HG03039 (cell line): ENCODE results near the gene SORCS3.
"Not testable (repeated sequence)": the region's sequence is repeated elsewhere in the genome, so short reads cannot be mapped to it uniquely, and the experiment has no call there.

Experiments used
- ATAC-seq: cut with Tn5 transposase; IDR thresholded peaks from one replicate; pipeline ENCODE4 v1.9.1; 2021; ENCODE audit warnings: mild to moderate bottlenecking, moderate library complexity; ENCODE audit not compliant: unreplicated experiment

Gene SORCS3

GRCh38 chr10:104689105-104689504 lies 48.0 kb downstream of the SORCS3 start:
- no peak for ATAC-seq

- ATAC-seq: no peak
Measured at GRCh38 chr10:104689547-104689946, 48.5 kb downstream of the SORCS3 start.

GRCh38 chr10:104690101-104690500 lies 49.0 kb downstream of the SORCS3 start:
- ATAC-seq: no peak

GRCh38 chr10:104690959-104691358 lies 49.9 kb downstream of the SORCS3 start:
- no peak for ATAC-seq

- ATAC-seq: no peak
Measured at GRCh38 chr10:104694074-104694473, 53.0 kb downstream of the SORCS3 start.

GRCh38 chr10:104703262-104703661 lies 62.2 kb downstream of the SORCS3 start:
- not testable (repeated sequence) for ATAC-seq

- ATAC-seq: no peak
Measured at GRCh38 chr10:104706886-104707285, 65.8 kb downstream of the SORCS3 start.

- no peak for ATAC-seq
Measured at GRCh38 chr10:104707602-104708459, 66.7 kb downstream of the SORCS3 start.

- no peak for ATAC-seq
Measured at GRCh38 chr10:104711302-104711721, 70.2 kb downstream of the SORCS3 start.

- ATAC-seq: not testable (repeated sequence)
Measured at GRCh38 chr10:104730593-104730992, 89.5 kb downstream of the SORCS3 start.

GRCh38 chr10:104731192-104731591 lies 90.1 kb downstream of the SORCS3 start:
- ATAC-seq: no peak

GRCh38 chr10:104732222-104732621 lies 91.1 kb downstream of the SORCS3 start:
- ATAC-seq: no peak

GRCh38 chr10:104734433-104734832 lies 93.3 kb downstream of the SORCS3 start:
- no peak for ATAC-seq

- no peak for ATAC-seq
Measured at GRCh38 chr10:104735036-104735756, 94.1 kb downstream of the SORCS3 start.

GRCh38 chr10:104735757-104736391 lies 94.8 kb downstream of the SORCS3 start:
- ATAC-seq: no peak

- ATAC-seq: no peak
Measured at GRCh38 chr10:104741127-104741526, 100.0 kb downstream of the SORCS3 start.

GRCh38 chr10:104744052-104744451 lies 103.0 kb downstream of the SORCS3 start:
- ATAC-seq: no peak

GRCh38 chr10:104750291-104750690 lies 109.2 kb downstream of the SORCS3 start:
- no peak for ATAC-seq

GRCh38 chr10:104762793-104763192 lies 121.7 kb downstream of the SORCS3 start:
- no peak for ATAC-seq

- no peak for ATAC-seq
Measured at GRCh38 chr10:104766341-104766740, 125.3 kb downstream of the SORCS3 start.

- ATAC-seq: no peak
Measured at GRCh38 chr10:104767282-104767681, 126.2 kb downstream of the SORCS3 start.

- ATAC-seq: no peak
Measured at GRCh38 chr10:104767745-104768144, 126.7 kb downstream of the SORCS3 start.
